HepG2 (cell line): Measurements from ENCODE around the gene AFF4. TPM values are rescaled to one million over a fixed set of nuclear protein-coding genes. Genes with fewer than 3 reads are reported as not detected.

ENCODE experiments used
- ARHGAP35 ChIP-seq: sonication (generic); formaldehyde crosslinking; IDR thresholded peaks from 2 replicates; pipeline ENCODE4 v1.9.0; 2022; ENCODE audit warnings: mild to moderate bottlenecking, inconsistent platforms, moderate library complexity, missing genetic modification reagents, borderline replicate concordance
- FUBP1 ChIP-seq: sonication (generic); formaldehyde crosslinking; IDR thresholded peaks from 2 replicates; pipeline ENCODE4 v1.5.1; 2020; ENCODE audit warnings: missing genetic modification reagents, mild to moderate bottlenecking, borderline replicate concordance
- GATAD1 ChIP-seq: IDR thresholded peaks from 2 replicates; pipeline ENCODE4 v1.6.1; 2016; ENCODE audit warnings: missing genetic modification reagents, missing compliant biosample characterization
- NCOA2 ChIP-seq: sonication (generic); formaldehyde crosslinking; IDR thresholded peaks from 2 replicates; pipeline ENCODE4 v1.8.0; 2022; ENCODE audit warnings: inconsistent platforms
- PAX8 ChIP-seq: sonication (generic); formaldehyde crosslinking; IDR thresholded peaks from 2 replicates; pipeline ENCODE4 v1.8.0; 2022; ENCODE audit warnings: mild to moderate bottlenecking, missing genetic modification reagents, borderline replicate concordance
- POLR2G ChIP-seq: fragments of 200-400 bp; formaldehyde crosslinking; IDR thresholded peaks from 2 replicates; pipeline ENCODE4 v1.6.1; 2018; ENCODE audit warnings: mild to moderate bottlenecking, low read depth, low read length, moderate library complexity
- RARG ChIP-seq: sonication (generic); formaldehyde crosslinking; IDR thresholded peaks from 2 replicates; pipeline ENCODE4 v1.4.0; 2020; ENCODE audit warnings: low read depth, mild to moderate bottlenecking, missing genetic modification reagents
- ZFP1 ChIP-seq: IDR thresholded peaks from 2 replicates; pipeline ENCODE4 v1.6.1; 2016
- ZNF230 ChIP-seq: sonication (generic); formaldehyde crosslinking; IDR thresholded peaks from 2 replicates; pipeline ENCODE4 v1.4.0; 2020; ENCODE audit warnings: mild to moderate bottlenecking, missing genetic modification reagents
- ZNF326 ChIP-seq: sonication (generic); formaldehyde crosslinking; IDR thresholded peaks from 2 replicates; pipeline ENCODE4 v1.4.0; 2020; ENCODE audit warnings: missing genetic modification reagents, borderline replicate concordance
- ZNF335 ChIP-seq: sonication (generic); formaldehyde crosslinking; IDR thresholded peaks from 2 replicates; pipeline ENCODE4 v1.4.0; 2020; ENCODE audit warnings: missing genetic modification reagents
- ZNF484 ChIP-seq: sonication (generic); formaldehyde crosslinking; IDR thresholded peaks from 2 replicates; pipeline ENCODE4 v1.5.1; 2020; ENCODE audit warnings: mild to moderate bottlenecking, low read depth, missing genetic modification reagents, borderline replicate concordance
- ZNF772 ChIP-seq: sonication (generic); formaldehyde crosslinking; IDR thresholded peaks from 2 replicates; pipeline ENCODE4 v1.5.0; 2020; ENCODE audit warnings: mild to moderate bottlenecking, missing genetic modification reagents
- polyA plus RNA-seq, 8 experiments: library from polyadenylated mRNA; depleted of rRNA in 3 of 8; stranded (reverse) in 7 of 8; unstranded in 1 of 8; fragments of >200 nt; fragmentation: Illumina TruSeq in 4 of 8; extraction: Trizol in 4 of 8; gene quantifications; 2 replicates each; pipeline versions ENCODE4 v1.2.1 to v1.2.3, GENCODE V29; 2011 to 2016; ENCODE audit warnings: low read depth in 4 of 8, missing spikeins in 1 of 8, mixed read lengths in 1 of 8; ENCODE audit not compliant: insufficient read depth in 1 of 8
- total RNA-seq, 5 experiments: library from RNA; depleted of rRNA; stranded (reverse); fragments of >200 nt; fragmentation: Illumina TruSeq; extraction: Trizol; gene quantifications; 2 replicates each; pipeline ENCODE4 v1.2.3, GENCODE V29; 2016; ENCODE audit warnings: low read depth in 1 of 5
- TF ChIP-seq, protein P1 (sequence below), 2 experiments: fragments of 450-650 bp in 1 of 2; sonication (generic) in 1 of 2; formaldehyde crosslinking in 1 of 2; IDR thresholded peaks; 2 replicates each; pipeline versions ENCODE4 v1.6.1 to v1.8.0; 2016 to 2022; ENCODE audit warnings: antibody characterized with exemption in 1 of 2, mild to moderate bottlenecking in 1 of 2, missing genetic modification reagents in 1 of 2
- TF ChIP-seq, protein P2 (sequence below): sonication (generic); formaldehyde crosslinking; IDR thresholded peaks from 2 replicates; pipeline ENCODE4 v1.5.0; 2020; ENCODE audit warnings: missing genetic modification reagents

AFF4 gene
- total and polyA plus RNA-seq, 2 of the 13 experiments (the other 11 are each of a cell fraction or from before 2014, with no cell fraction given): 22.1 to 25.5 TPM

- peak; percentile 92; the same call in 1 of the 2 replicates for TF ChIP-seq ZNF772 (CRISPR knock-in tag)
- TF ChIP-seq FUBP1 (CRISPR knock-in tag): 0 out of 2 replicates have a peak, but pooled peaks have one; percentile 17
- TF ChIP-seq NCOA2: peak; percentile 47
- no peak for TF ChIP-seq ZNF484 (CRISPR knock-in tag)
- TF ChIP-seq, protein P1, sequence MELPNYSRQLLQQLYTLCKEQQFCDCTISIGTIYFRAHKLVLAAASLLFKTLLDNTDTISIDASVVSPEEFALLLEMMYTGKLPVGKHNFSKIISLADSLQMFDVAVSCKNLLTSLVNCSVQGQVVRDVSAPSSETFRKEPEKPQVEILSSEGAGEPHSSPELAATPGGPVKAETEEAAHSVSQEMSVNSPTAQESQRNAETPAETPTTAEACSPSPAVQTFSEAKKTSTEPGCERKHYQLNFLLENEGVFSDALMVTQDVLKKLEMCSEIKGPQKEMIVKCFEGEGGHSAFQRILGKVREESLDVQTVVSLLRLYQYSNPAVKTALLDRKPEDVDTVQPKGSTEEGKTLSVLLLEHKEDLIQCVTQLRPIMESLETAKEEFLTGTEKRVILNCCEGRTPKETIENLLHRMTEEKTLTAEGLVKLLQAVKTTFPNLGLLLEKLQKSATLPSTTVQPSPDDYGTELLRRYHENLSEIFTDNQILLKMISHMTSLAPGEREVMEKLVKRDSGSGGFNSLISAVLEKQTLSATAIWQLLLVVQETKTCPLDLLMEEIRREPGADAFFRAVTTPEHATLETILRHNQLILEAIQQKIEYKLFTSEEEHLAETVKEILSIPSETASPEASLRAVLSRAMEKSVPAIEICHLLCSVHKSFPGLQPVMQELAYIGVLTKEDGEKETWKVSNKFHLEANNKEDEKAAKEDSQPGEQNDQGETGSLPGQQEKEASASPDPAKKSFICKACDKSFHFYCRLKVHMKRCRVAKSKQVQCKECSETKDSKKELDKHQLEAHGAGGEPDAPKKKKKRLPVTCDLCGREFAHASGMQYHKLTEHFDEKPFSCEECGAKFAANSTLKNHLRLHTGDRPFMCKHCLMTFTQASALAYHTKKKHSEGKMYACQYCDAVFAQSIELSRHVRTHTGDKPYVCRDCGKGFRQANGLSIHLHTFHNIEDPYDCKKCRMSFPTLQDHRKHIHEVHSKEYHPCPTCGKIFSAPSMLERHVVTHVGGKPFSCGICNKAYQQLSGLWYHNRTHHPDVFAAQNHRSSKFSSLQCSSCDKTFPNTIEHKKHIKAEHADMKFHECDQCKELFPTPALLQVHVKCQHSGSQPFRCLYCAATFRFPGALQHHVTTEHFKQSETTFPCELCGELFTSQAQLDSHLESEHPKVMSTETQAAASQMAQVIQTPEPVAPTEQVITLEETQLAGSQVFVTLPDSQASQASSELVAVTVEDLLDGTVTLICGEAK (IDR thresholded peaks at IDR 0.05): peak; percentile 85
- TF ChIP-seq, protein P1 (CRISPR knock-in tag; IDR thresholded peaks at IDR 0.05): peak; percentile 41; the same call in 1 of the 2 replicates
- no peak for TF ChIP-seq ZNF326 (CRISPR knock-in tag)
- peak; percentile 42; the same call in 1 of the 2 replicates for TF ChIP-seq ZNF335
- TF ChIP-seq ZFP1 (CRISPR knock-in tag): peak; percentile 65; the same call in 1 of the 2 replicates
- TF ChIP-seq GATAD1 (CRISPR knock-in tag): peak; percentile 94
- TF ChIP-seq PAX8 (CRISPR knock-in tag): no peak; the same call in 1 of the 2 replicates
- peak; percentile 91 for TF ChIP-seq POLR2G
- peak; percentile 41; the same call in 1 of the 2 replicates for TF ChIP-seq ARHGAP35 (CRISPR knock-in tag)
- TF ChIP-seq, protein P2, sequence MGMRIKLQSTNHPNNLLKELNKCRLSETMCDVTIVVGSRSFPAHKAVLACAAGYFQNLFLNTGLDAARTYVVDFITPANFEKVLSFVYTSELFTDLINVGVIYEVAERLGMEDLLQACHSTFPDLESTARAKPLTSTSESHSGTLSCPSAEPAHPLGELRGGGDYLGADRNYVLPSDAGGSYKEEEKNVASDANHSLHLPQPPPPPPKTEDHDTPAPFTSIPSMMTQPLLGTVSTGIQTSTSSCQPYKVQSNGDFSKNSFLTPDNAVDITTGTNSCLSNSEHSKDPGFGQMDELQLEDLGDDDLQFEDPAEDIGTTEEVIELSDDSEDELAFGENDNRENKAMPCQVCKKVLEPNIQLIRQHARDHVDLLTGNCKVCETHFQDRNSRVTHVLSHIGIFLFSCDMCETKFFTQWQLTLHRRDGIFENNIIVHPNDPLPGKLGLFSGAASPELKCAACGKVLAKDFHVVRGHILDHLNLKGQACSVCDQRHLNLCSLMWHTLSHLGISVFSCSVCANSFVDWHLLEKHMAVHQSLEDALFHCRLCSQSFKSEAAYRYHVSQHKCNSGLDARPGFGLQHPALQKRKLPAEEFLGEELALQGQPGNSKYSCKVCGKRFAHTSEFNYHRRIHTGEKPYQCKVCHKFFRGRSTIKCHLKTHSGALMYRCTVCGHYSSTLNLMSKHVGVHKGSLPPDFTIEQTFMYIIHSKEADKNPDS (CRISPR knock-in tag): no peak
- peak; percentile 83; the same call in 1 of the 2 replicates for TF ChIP-seq ZNF230 (CRISPR knock-in tag)
- TF ChIP-seq RARG (CRISPR knock-in tag): peak; percentile 27; the same call in 1 of the 2 replicates
Observed at GRCh38 chr5:132866342-132867045, 96.9 kb downstream of the AFF4 start, which contains the start of the genes GDF9 and UQCRQ (continued).
